Muscle layer of colon (tissue), 2 donors: ENCODE measurements around the gene CHCHD6.

ENCODE experiments used
- H3K27ac ChIP-seq: one replicate; pipeline ENCODE4 v1.7.0; 2013; ENCODE audit warnings: low read depth, mild to moderate bottlenecking, low read length, moderate library complexity
- H3K27me3 ChIP-seq, 2 donors: one replicate each; pipeline ENCODE4 v1.7.0; 2013; ENCODE audit warnings: low read length in 2 of 2, mild to moderate bottlenecking in 2 of 2; ENCODE audit not compliant: insufficient read depth in 2 of 2, control insufficient read depth in 1 of 2
- H3K36me3 ChIP-seq: one replicate; pipeline ENCODE4 v1.7.0; 2013; ENCODE audit warnings: mild to moderate bottlenecking, low read length; ENCODE audit not compliant: insufficient read depth
- H3K4me1 ChIP-seq: one replicate; pipeline ENCODE4 v1.7.0; 2013; ENCODE audit warnings: mild to moderate bottlenecking, low read length; ENCODE audit not compliant: insufficient read depth
- H3K4me3 ChIP-seq, 2 donors: one replicate each; pipeline ENCODE4 v1.7.0; 2013; ENCODE audit warnings: low read length in 2 of 2, low read depth in 1 of 2, mild to moderate bottlenecking in 1 of 2, moderate library complexity in 1 of 2
- H3K9ac ChIP-seq: one replicate; pipeline ENCODE4 v1.7.0; 2013; ENCODE audit warnings: low read length
- H3K9me3 ChIP-seq: one replicate; pipeline ENCODE4 v1.7.0; 2013; ENCODE audit warnings: mild to moderate bottlenecking, low read length
- donor health status: abdominal sarcoma.
- donor health status: Adenocarcinoma of cecum.

CHCHD6 gene

DNA sequence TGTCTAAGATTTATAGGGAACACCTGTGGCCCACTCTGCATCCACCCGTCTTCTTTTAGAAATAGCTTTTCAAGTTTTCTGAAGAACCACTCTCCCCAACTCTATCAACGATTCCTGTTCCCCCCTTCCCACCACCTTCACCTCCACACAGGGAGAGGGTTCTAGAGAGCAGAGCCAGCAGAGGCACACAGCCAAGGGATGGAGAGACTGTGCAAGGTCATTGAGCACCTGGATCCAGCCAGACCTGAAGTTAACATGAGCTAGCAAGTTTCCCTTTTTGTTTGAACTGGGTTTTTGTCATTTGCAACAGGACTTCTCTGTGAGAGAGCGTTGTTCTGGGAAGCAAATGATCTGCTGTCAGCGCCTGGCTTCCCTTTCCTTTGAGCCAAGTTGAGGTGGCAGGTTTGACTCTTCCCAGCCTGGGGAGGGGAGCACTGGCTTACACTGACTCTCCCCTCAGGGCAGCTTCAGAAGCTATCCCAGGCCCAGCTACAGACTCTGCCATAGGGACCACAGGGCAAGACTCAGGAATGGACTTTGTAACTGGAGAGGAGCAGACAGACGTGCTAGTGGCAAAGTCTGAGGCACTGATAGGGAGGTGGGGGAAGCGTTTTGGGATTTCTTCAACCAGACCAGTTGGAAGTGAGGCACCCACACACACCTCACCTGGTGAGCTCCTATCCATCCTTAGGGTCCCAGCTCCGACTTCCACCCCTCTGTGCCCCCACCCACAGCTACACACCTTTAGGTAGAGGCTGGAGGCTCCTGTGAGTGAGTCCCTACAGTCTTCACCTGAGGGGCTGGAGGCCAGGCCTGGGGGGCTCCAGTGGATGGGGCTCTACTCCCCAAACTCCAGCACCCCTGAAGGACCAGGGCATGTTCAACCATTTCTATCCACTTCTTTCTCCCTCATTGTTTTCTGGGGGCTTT, 259.5 kb downstream of the CHCHD6 start:
- H3K27me3 ChIP-seq = no peaks in the 10 kb centered on the region
- no peak overlapping the region for H3K9ac ChIP-seq
- no peak overlapping the region for H3K4me3 ChIP-seq
- H3K9me3 ChIP-seq = no peaks in the 10 kb centered on the region
- peaks cover 11% of the 10 kb centered on the region for H3K4me1 ChIP-seq
- no peak overlapping the region for H3K27ac ChIP-seq
- no peaks in the 10 kb centered on the region for H3K36me3 ChIP-seq

DNA sequence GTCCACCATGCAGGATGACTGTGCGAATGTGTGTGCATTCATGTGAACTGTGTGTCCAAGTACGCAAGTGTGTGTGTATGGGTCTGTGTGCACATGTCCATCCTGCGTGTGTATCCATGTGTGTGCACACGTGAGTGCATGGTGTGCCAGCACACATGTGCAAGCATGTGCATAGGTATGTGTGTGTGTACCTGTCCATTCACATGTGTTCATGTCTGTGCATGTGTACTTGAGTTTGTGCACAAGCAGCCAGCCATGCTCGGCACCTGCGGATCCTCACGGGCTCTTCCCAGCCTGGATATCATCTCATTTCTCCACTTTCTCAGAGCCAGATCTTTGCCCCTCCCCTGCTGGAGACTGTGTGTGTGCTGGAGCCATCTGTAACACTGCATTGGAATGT, 260.2 kb downstream of the CHCHD6 start:
- H3K9ac ChIP-seq = no peak overlapping the region
- peaks cover 11% of the 10 kb centered on the region for H3K4me1 ChIP-seq
- no peak overlapping the region for H3K4me3 ChIP-seq
- no peaks in the 10 kb centered on the region for H3K36me3 ChIP-seq
- H3K27me3 ChIP-seq = no peaks in the 10 kb centered on the region
- no peaks in the 10 kb centered on the region for H3K9me3 ChIP-seq
- H3K27ac ChIP-seq = no peak overlapping the region

DNA sequence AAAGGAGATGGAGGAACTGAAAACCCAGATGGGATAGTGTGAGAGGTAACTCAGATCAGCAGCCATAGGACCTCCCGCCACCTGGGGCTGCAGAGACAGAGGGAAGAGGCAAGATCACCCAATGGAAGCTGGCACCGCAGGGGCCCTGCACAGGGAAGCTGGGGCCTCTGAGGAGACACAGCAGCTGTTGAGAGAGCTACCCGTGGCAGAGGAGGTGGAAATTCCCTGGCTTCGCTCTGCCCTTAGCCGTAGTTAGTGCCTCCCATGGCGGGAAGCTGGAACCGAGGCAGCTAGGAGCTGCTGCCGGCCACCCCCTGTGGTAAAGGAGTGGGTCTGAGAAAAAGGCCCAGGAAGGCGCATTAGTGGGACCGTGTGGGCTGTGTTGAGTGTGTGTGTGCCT, 260.9 kb downstream of the CHCHD6 start:
- Histone ChIP-seq H3K4me3 (no peak overlapping the region), H3K27me3 (no peaks in the 10 kb centered on the region), H3K27ac (no peak overlapping the region), H3K9me3 (no peaks in the 10 kb centered on the region), H3K36me3 (no peaks in the 10 kb centered on the region), H3K4me1 (peaks cover 11% of the 10 kb centered on the region), H3K9ac (no peak overlapping the region)

DNA sequence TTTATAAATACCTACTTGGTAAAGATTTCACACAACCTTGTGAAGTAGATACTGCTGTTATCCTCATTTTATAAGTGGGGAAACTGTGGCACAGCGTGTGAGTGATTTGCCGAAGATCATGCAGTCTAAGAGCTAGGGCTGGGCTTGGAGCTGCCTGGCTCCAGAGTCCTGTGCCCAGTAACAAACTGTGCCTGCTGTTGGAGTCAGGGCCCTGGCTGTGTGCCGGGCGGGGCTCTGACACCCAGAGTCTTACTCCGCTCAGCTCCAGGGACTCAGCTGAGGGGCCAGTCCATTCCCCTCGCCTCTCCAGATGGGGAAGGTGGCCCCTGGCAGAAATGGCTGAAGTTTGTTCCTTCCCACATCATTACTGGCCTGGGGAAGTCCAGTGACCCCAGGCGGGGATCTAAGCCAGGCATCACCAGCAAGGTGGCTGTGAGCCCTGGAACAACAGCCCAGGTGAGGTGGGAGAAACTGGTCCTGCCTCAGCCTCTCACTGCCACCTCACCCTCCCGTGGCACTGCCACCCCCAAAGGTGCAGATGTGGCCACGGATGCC, 261.6 kb downstream of the CHCHD6 start:
- Histone ChIP-seq H3K4me3 (no peak overlapping the region), H3K27ac (no peak overlapping the region), H3K36me3 (no peaks in the 10 kb centered on the region), H3K9ac (no peak overlapping the region), H3K4me1 (peaks cover 11% of the 10 kb centered on the region), H3K9me3 (no peaks in the 10 kb centered on the region), H3K27me3 (no peaks in the 10 kb centered on the region)

DNA sequence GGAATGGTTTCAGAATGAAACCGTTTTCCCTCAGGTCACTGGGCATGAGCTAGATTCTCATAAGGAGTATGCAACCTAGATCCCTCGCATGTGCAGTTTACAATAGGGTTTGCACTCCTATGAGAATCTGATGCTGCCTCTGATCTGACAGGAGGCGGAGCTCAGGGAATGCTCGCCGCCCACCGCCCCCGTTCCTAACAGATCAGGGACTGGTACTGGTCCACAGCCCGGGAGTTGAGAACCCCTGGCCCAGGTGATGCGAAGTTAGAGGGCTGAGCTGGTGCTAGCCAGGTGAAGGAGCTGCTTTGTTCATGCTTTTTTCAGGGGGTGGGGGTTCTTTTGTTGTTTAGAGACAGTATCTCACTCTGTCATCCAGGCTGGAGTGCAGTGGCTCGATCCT, 263.3 kb downstream of the CHCHD6 start:
- H3K27me3 ChIP-seq = no peaks in the 10 kb centered on the region
- no peak overlapping the region for H3K27ac ChIP-seq
- H3K4me3 ChIP-seq = no peak overlapping the region
- no peak overlapping the region for H3K9ac ChIP-seq
- no peaks in the 10 kb centered on the region for H3K9me3 ChIP-seq
- H3K36me3 ChIP-seq = no peaks in the 10 kb centered on the region
- no peaks in the 10 kb centered on the region for H3K4me1 ChIP-seq

DNA sequence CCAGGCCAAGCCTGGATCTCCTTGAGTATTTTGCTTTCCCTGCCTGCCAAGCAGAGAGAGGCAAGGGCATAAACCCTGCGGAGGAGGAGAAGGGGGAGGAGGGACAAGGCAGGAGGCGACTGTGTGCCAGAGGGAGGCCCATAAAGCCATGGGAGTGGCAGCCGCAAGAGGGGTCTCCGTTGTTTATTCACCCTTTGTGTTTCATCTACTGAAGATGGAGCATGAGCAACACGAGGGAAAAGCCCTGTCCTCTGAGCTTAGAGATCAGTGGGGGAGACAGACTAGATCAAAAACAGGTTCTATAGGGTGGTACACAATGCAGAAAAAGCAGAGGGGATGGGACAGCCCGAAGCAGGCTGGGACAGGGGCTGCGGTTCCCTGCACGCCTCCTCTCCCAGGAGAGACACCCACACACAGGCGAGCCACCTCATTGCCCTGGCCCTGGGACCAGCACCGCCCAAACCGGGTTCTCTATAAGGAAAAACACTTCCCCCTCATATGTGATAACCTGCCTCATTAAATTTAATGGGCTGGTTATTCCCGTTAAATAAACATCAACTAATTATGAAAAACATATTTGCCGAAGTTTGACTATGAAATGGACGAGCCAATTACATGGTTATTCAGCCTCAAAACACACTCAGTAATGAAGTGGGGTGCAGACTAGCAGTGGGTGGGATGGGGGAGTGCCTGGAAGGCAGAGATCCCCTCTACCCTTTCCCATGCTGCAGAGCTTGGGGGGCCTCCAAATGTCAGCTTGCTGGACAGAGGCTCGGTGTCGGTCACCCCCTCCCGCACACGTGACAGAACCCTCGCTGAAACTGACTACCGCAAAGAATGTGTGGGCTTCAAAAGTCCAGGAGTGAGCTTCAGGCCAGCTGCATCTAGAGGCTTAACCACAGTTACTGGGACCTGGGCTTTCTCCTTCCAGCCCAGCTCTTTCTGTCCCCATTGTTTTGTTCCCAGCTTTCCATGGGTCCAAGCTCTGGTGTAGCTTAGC, 264.7 kb downstream of the CHCHD6 start:
- H3K36me3 ChIP-seq = no peaks in the 10 kb centered on the region
- no peaks in the 10 kb centered on the region for H3K4me1 ChIP-seq
- no peak overlapping the region for H3K4me3 ChIP-seq
- peaks cover 0 to 5% of the 10 kb centered on the region in 2 donors for H3K27me3 ChIP-seq
- H3K9me3 ChIP-seq = no peaks in the 10 kb centered on the region
- H3K27ac ChIP-seq = no peak overlapping the region
- H3K9ac ChIP-seq = no peak overlapping the region

DNA sequence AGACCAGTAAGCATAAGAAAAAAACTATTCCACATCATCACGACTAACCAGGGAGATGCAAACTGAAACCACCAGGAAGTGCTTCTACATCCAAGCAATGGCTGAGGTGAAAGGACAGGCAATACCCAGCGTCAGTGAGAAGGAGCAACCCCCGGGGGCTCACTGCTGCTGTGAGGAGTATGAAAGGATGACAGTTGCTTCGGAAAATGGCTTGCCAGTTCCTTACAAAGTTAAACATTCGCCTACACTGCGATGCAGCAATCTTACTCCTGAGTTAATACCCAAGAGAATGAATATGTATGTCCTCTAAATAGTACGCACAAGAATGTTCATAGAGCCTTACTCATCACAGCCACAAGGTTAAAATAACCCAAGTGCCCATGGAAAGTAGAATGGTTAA, 265.5 kb downstream of the CHCHD6 start:
- Histone ChIP-seq H3K4me1 (no peaks in the 10 kb centered on the region), H3K36me3 (no peaks in the 10 kb centered on the region), H3K4me3 (no peak overlapping the region), H3K27ac (no peak overlapping the region), H3K9me3 (peaks cover 1% of the 10 kb centered on the region), H3K9ac (no peak overlapping the region), H3K27me3 (peaks cover 0 to 5% of the 10 kb centered on the region in 2 donors)

DNA sequence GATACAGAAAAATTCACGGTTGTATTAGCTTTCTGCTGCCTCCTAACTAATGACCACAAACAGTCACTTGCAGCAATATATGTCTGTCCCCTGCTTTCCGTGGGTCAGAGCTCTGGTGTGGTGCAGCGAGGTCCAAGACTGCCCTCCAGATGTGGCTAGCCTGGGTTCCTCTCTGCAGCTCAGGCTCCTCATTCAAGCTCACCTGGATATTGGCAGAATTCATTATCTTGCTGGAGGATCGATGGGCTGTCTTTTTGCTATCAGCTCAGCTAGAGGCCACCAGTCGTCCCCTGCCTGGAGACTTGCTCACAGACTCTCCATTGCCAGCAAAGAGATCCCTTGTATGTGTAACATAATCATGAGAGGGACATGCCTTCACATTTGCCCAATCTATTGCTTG, 266.1 kb downstream of the CHCHD6 start:
- Histone ChIP-seq H3K36me3 (no peaks in the 10 kb centered on the region), H3K27ac (no peak overlapping the region), H3K9ac (no peak overlapping the region), H3K27me3 (peaks cover 0 to 5% of the 10 kb centered on the region in 2 donors), H3K4me3 (no peak overlapping the region), H3K4me1 (no peaks in the 10 kb centered on the region), H3K9me3 (peaks cover 6% of the 10 kb centered on the region)

DNA sequence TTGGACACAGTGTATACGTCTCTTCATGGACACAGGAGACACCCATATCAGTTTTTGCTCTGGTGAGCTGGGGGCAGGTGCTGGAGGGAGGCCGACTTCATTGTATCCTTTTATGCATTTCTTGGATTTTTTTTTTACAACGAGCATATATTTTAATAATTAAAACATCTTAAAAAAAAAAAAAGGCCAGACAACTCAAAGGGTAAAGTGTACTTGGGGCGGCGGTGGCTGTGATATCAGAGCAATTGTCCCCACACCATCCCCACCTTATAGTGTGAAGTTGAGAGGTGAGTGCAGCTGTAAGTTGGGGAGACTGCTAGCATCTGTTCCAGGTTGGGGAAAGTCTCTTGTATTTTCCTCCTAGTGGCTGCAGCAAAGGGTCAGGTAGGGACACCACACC, 266.9 kb downstream of the CHCHD6 start:
- H3K36me3 ChIP-seq = no peaks in the 10 kb centered on the region
- no peaks in the 10 kb centered on the region for H3K4me1 ChIP-seq
- H3K27ac ChIP-seq = no peak overlapping the region
- peaks cover 7% of the 10 kb centered on the region for H3K9me3 ChIP-seq
- H3K4me3 ChIP-seq = no peak overlapping the region
- H3K9ac ChIP-seq = no peak overlapping the region
- peaks cover 0 to 5% of the 10 kb centered on the region in 2 donors for H3K27me3 ChIP-seq

DNA sequence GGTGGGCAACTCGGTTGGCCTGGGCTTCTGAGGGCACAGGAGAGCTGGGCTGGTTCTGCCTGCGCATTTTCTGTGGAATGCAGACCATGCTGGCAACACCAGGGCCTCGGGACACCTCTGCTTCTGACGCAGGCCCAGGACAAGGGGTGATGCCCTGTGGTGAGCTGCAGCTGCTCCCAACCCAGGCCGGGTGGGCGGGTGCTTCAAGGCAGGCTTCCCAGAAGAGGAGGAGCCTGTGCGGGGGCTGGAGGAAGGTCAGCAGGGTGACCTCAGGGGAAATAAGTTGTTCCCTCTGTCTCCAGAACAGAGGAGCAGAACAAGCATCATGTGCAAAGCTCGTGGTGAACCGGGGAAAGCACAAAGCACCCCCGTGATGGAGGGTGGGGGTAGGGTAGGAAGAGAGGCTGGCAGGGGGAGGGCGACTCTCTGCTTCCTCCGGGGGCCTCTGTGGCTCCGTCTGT, 267.9 kb downstream of the CHCHD6 start:
- Histone ChIP-seq H3K27ac (no peak overlapping the region), H3K4me3 (no peak overlapping the region), H3K36me3 (no peaks in the 10 kb centered on the region), H3K4me1 (no peaks in the 10 kb centered on the region), H3K9ac (no peak overlapping the region), H3K27me3 (peaks cover 0 to 5% of the 10 kb centered on the region in 2 donors), H3K9me3 (peaks cover 7% of the 10 kb centered on the region)

DNA sequence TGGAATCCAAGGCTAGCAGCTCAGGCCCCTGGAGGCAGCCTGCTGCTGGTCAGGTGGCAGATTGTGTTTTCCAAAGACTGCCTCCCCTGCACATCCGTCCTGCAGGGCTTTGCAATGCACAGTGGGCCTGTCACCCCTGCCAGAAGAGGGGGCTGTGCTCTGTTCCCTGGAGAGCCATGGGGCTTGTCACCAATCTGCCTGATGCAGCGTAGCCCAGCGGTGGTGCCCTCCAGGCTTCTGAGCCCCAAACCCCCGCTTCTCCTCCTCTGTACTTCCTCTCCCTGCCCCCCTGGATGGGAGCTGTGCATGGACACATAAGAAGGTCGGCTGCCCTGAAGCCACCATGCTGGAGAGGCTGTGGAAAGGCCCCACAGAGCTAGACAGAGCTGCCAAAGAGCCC, 268.8 kb downstream of the CHCHD6 start:
- Histone ChIP-seq H3K36me3 (no peaks in the 10 kb centered on the region), H3K4me3 (no peak overlapping the region), H3K4me1 (no peaks in the 10 kb centered on the region), H3K9me3 (peaks cover 7% of the 10 kb centered on the region), H3K27me3 (peaks cover 0 to 5% of the 10 kb centered on the region in 2 donors), H3K9ac (no peak overlapping the region), H3K27ac (no peak overlapping the region)
